SK-N-SH treated with all-trans-retinoic acid at 6 μM for 48 hours (cell line): ENCODE measurements around the gene MRPS34.

Source experiments
- ARNTL ChIP-seq: fragments of 450-650 bp; formaldehyde crosslinking; IDR thresholded peaks from 2 replicates; pipeline ENCODE4 v1.5.0; 2020; ENCODE audit warnings: low read depth, mild to moderate bottlenecking, moderate library complexity, borderline replicate concordance
- BACH2 ChIP-seq: fragments of 250-450 bp; sonication (Bioruptor Pico); IDR thresholded peaks from 2 replicates; pipeline ENCODE4 v1.9.0; 2021; ENCODE audit warnings: mild to moderate bottlenecking, borderline replicate concordance
- CSRNP3 ChIP-seq: fragments of 250-450 bp; sonication (Bioruptor Pico); IDR thresholded peaks from 2 replicates; pipeline ENCODE4 v1.5.1; 2021; ENCODE audit warnings: mild to moderate bottlenecking, moderate library complexity
- PATZ1 ChIP-seq: fragments of 250-450 bp; sonication (Bioruptor Pico); IDR thresholded peaks from 2 replicates; pipeline ENCODE4 v1.8.0; 2020; ENCODE audit warnings: mild to moderate bottlenecking, moderate library complexity, borderline replicate concordance
- POU6F1 ChIP-seq: fragments of 250-450 bp; sonication (Bioruptor Pico); IDR thresholded peaks from 2 replicates; pipeline ENCODE4 v1.8.0; 2021; ENCODE audit warnings: low read depth, mild to moderate bottlenecking, moderate library complexity, borderline replicate concordance
- RARB ChIP-seq: fragments of 250-450 bp; sonication (Bioruptor Pico); IDR thresholded peaks from 2 replicates; pipeline ENCODE4 v1.8.0; 2021; ENCODE audit warnings: mild to moderate bottlenecking, moderate library complexity
- SNAI2 ChIP-seq: fragments of 250-450 bp; sonication (Bioruptor Pico); IDR thresholded peaks from 2 replicates; pipeline ENCODE4 v1.5.0; 2020; ENCODE audit warnings: mild to moderate bottlenecking, moderate library complexity
- TCF4 ChIP-seq: fragments of 250-450 bp; sonication (Bioruptor Pico); IDR thresholded peaks from 2 replicates; pipeline ENCODE4 v1.8.0; 2021; ENCODE audit warnings: mild to moderate bottlenecking, moderate library complexity, borderline replicate concordance
- TOX ChIP-seq: fragments of 250-450 bp; sonication (Bioruptor Pico); IDR thresholded peaks from 2 replicates; pipeline ENCODE4 v1.8.0; 2021; ENCODE audit warnings: mild to moderate bottlenecking, moderate library complexity, borderline replicate concordance
- ZC3H10 ChIP-seq: fragments of 250-450 bp; sonication (Bioruptor Pico); IDR thresholded peaks from 2 replicates; pipeline ENCODE4 v1.5.1; 2021; ENCODE audit warnings: mild to moderate bottlenecking, moderate library complexity
- ZFP3 ChIP-seq: fragments of 250-450 bp; sonication (Bioruptor Pico); IDR thresholded peaks from 2 replicates; pipeline ENCODE4 v1.5.0; 2020; ENCODE audit warnings: mild to moderate bottlenecking, moderate library complexity
- ZFP30 ChIP-seq: fragments of 450-650 bp; formaldehyde crosslinking; IDR thresholded peaks from 2 replicates; pipeline ENCODE4 v1.5.0; 2022; ENCODE audit warnings: mild to moderate bottlenecking, moderate library complexity
- ZNF70 ChIP-seq: fragments of 450-650 bp; formaldehyde crosslinking; IDR thresholded peaks from 2 replicates; pipeline ENCODE4 v1.5.0; 2020; ENCODE audit warnings: mild to moderate bottlenecking, moderate library complexity

- TF ChIP-seq ZC3H10 (CRISPR knock-in tag) (no peak), ZNF70 (CRISPR knock-in tag) (no peak), CSRNP3 (no peak), ZFP3 (CRISPR knock-in tag) (no peak), RARB (CRISPR knock-in tag) (no peak), PATZ1 (no peak), BACH2 (CRISPR knock-in tag) (no peak), ZFP30 (CRISPR knock-in tag) (no peak), POU6F1 (CRISPR knock-in tag) (no peak), TCF4 (CRISPR knock-in tag) (no peak), SNAI2 (CRISPR knock-in tag) (no peak), TOX (CRISPR knock-in tag) (no peak), ARNTL (CRISPR knock-in tag) (no peak)
These were observed 8.3 kb upstream of the MRPS34 start for GRCh38 chr16:1781254-1781653.
